ENCODE results near the gene SEC24B.

DNA sequence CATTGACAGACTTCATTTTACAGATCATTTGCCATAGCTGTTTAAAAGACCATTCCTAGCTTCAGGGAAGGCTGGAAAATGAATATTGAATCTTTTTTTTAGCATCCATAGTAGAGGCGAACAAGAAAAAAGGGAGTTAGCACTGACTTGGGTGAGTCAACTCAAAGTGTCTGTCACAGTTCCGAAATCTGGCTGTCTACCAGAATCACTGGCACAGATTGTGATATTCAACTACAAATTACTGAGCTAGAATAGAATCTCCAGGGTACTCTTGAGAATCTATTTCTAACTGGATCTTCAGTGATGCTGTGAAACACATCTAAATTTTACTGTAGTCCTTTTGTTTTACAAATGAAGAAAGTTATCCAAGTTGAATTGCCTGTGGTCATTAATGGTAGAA is 31.5 kb downstream of the SEC24B start:
- TF ChIP-seq, protein P1, sequence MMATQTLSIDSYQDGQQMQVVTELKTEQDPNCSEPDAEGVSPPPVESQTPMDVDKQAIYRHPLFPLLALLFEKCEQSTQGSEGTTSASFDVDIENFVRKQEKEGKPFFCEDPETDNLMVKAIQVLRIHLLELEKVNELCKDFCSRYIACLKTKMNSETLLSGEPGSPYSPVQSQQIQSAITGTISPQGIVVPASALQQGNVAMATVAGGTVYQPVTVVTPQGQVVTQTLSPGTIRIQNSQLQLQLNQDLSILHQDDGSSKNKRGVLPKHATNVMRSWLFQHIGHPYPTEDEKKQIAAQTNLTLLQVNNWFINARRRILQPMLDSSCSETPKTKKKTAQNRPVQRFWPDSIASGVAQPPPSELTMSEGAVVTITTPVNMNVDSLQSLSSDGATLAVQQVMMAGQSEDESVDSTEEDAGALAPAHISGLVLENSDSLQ (IDR thresholded peaks at IDR 0.05): no peak
- TF ChIP-seq SUZ12 (IDR thresholded peaks at IDR 0.05) (no peak), SP1 (IDR thresholded peaks at IDR 0.05) (no peak), HDGF (IDR thresholded peaks at IDR 0.05; ENCODE audit: borderline replicate concordance) (no peak), FOXA1 (IDR thresholded peaks at IDR 0.05) (no peak), ZNF384 (IDR thresholded peaks at IDR 0.05) (no peak), NFRKB (IDR thresholded peaks at IDR 0.05) (no peak), ARNT (IDR thresholded peaks at IDR 0.05) (no peak), FOXK2 (IDR thresholded peaks at IDR 0.05) (no peak), ELF4 (IDR thresholded peaks at IDR 0.05) (no peak), CTBP1 (IDR thresholded peaks at IDR 0.05; ENCODE audit: borderline replicate concordance) (no peak), TARDBP (IDR thresholded peaks at IDR 0.05) (no peak)

All from HEK293T (cell line).